DLD1 (cell line): ENCODE data around the gene CYP2U1.

ENCODE experiments used
- in situ Hi-C: cut with HindIII; loops from 2 replicates; pipeline ENCODE4 v1.10.0; 2017; ENCODE audit warnings: low sequenced_read_pairs

Gene CYP2U1

GRCh38 chr4:107978716-107979451 lies 47.5 kb downstream of the CYP2U1 start:
- in situ Hi-C loops = no loop called here

- in situ Hi-C loops = no loop called here
Observed at GRCh38 chr4:107987916-107988762, 56.8 kb downstream of the CYP2U1 start.

- in situ Hi-C loops = no loop called here
Observed at GRCh38 chr4:107988763-107989035, 57.4 kb downstream of the CYP2U1 start.

GRCh38 chr4:107989162-107989536 lies 57.8 kb downstream of the CYP2U1 start:
- in situ Hi-C loops = no loop called here

GRCh38 chr4:107989537-107990386 lies 58.4 kb downstream of the CYP2U1 start, which contains the start of gene HADH:
HADH (plus strand) TSS chr4:107989889; CDS start chr4:107989933, 44 bp downstream.
- in situ Hi-C loops = no loop called here

GRCh38 chr4:107991945-107992630 lies 60.7 kb downstream of the CYP2U1 start:
- in situ Hi-C loops = no loop called here

GRCh38 chr4:107993969-107994368 lies 62.6 kb downstream of the CYP2U1 start:
- in situ Hi-C loops = no loop called here

- in situ Hi-C loops = no loop called here
Observed at GRCh38 chr4:107994894-107995293, 63.5 kb downstream of the CYP2U1 start.

- in situ Hi-C loops = no loop called here
Observed at GRCh38 chr4:107996949-107997788, 65.8 kb downstream of the CYP2U1 start.

- in situ Hi-C loops = no loop called here
Observed at GRCh38 chr4:107997794-107998193, 66.4 kb downstream of the CYP2U1 start.

- in situ Hi-C loops = no loop called here
Observed at GRCh38 chr4:107999932-108000539, 68.7 kb downstream of the CYP2U1 start.

- in situ Hi-C loops = no loop called here
Observed at GRCh38 chr4:108001540-108002135, 70.3 kb downstream of the CYP2U1 start.
